H1 (cell line): ENCODE measurements around the gene ANKLE1. TPM values are rescaled to one million over a fixed set of nuclear protein-coding genes. Genes with fewer than 3 reads are reported as not detected.

Source experiments
- BRCA1 ChIP-seq: IDR thresholded peaks from 2 replicates; pipeline ENCODE4 v1.6.1; 2012; ENCODE audit warnings: low read depth, low read length, improper control_type of control experiment
- JUN ChIP-seq: IDR thresholded peaks from 2 replicates; pipeline ENCODE4 v1.6.1; 2011; ENCODE audit warnings: low read depth, mild to moderate bottlenecking, improper control_type of control experiment, low read length
- YY1 ChIP-seq: IDR thresholded peaks from 2 replicates; pipeline ENCODE4 v1.6.1; 2011; ENCODE audit warnings: low read depth, mild to moderate bottlenecking, low read length
- polyA plus RNA-seq, 7 experiments: library from polyadenylated mRNA; depleted of rRNA in 3 of 7; stranded (reverse) in 5 of 7; unstranded in 2 of 7; fragments of >200 nt in 5 of 7; fragments of 200-250 nt in 2 of 7; gene quantifications; 1 replicate in 5 of 7; 2 replicates in 1 of 7; 4 replicates in 1 of 7; pipeline versions ENCODE4 v1.2.1 to v1.2.3, GENCODE V29; 2011 to 2013; ENCODE audit warnings: missing spikeins in 2 of 7, mixed read lengths in 2 of 7
- total RNA-seq: library from RNA; stranded (reverse); fragmentation: NEBNext Ultra II Directional; extraction: Animal tissue kit (Norgen Biotek cat#: 25700); gene quantifications from 2 replicates; pipeline ENCODE4 v1.2.1, GENCODE V29; 2021

Gene ANKLE1
- total and polyA plus RNA-seq, 2 of the 8 experiments (the other 6 are each of a cell fraction or from before 2014, with no cell fraction given): 6.1 to 9.6 TPM

- TF ChIP-seq BRCA1: no peak
- no peak for TF ChIP-seq YY1
- TF ChIP-seq JUN: no peak
Observed at GRCh38 chr19:17237747-17238706, 43.7 kb upstream of the ANKLE1 start (continued).
